Measurements from ENCODE around the gene TMA7B.

GRCh38 chr22:39923696-39924095 lies 36.5 kb upstream of the TMA7B start:
- TF ChIP-seq MYC (IDR thresholded peaks at IDR 0.05; ENCODE audit: low read depth, low read length): no peak
- TF ChIP-seq POLR2AphosphoS5 (IDR thresholded peaks at IDR 0.05; ENCODE audit: insufficient read depth, low read depth, low read length): no peak
- TF ChIP-seq EZH2 (IDR thresholded peaks at IDR 0.05; ENCODE audit: borderline replicate concordance, low read depth, low read length, severe bottlenecking): no peak
- no peak for TF ChIP-seq POLR2A (IDR thresholded peaks at IDR 0.05; ENCODE audit: low read depth, low read length)

All from endothelial cell of umbilical vein (primary cell).